Transverse colon (tissue), 3 donors: Measurements from ENCODE around the gene KIF7.

ENCODE experiments used
- EP300 ChIP-seq: sonication (generic); formaldehyde crosslinking; IDR thresholded peaks from one replicate; pipeline ENCODE4 v1.6.1; 2017; ENCODE audit warnings: antibody characterized with exemption, low read depth
- TF ChIP-seq, protein P1 (sequence below), 5 experiments: fragments of 200-600 bp in 3 of 5; fragments of 450-650 bp in 2 of 5; sonication (generic) in 3 of 5; IDR thresholded peaks; 1 replicate in 2 of 5; 2 replicates in 3 of 5; pipeline ENCODE4 v1.5.1; 2016 to 2017; ENCODE audit warnings: antibody characterized with exemption in 5 of 5, inconsistent platforms in 3 of 5, mild to moderate bottlenecking in 2 of 5, moderate library complexity in 1 of 5

DNA sequence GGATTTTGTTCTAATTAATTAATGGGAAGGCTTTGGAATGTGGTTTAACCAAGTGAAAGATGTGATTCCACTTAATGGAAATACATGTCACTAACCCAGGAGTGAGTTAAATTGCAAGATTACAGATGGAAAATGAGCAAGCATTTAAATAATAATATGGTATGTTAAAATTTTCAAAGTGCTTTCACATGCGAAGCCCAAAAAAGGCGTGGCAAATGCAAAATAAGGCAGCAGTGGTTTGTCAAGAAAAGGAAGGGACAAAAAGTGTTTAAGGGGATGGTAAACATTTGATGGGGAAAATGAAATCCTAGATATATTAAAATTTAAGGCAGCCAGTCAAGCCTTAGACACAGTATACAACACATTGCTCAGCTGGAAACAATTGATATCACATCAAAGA, 77.1 kb downstream of the KIF7 start:
- TF ChIP-seq EP300, result no peak
- TF ChIP-seq, protein P1, sequence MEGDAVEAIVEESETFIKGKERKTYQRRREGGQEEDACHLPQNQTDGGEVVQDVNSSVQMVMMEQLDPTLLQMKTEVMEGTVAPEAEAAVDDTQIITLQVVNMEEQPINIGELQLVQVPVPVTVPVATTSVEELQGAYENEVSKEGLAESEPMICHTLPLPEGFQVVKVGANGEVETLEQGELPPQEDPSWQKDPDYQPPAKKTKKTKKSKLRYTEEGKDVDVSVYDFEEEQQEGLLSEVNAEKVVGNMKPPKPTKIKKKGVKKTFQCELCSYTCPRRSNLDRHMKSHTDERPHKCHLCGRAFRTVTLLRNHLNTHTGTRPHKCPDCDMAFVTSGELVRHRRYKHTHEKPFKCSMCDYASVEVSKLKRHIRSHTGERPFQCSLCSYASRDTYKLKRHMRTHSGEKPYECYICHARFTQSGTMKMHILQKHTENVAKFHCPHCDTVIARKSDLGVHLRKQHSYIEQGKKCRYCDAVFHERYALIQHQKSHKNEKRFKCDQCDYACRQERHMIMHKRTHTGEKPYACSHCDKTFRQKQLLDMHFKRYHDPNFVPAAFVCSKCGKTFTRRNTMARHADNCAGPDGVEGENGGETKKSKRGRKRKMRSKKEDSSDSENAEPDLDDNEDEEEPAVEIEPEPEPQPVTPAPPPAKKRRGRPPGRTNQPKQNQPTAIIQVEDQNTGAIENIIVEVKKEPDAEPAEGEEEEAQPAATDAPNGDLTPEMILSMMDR (IDR thresholded peaks at IDR 0.05), result no peak
